Astrocyte (in vitro differentiated cells and primary cell): ENCODE measurements around the gene FXYD7. TPM values are rescaled to one million over a fixed set of nuclear protein-coding genes. Genes with fewer than 3 reads are reported as not detected.

ENCODE experiments used
- DNase-seq: peaks from one replicate; pipeline ENCODE4 v3.0.0-alpha.2; 2010; ENCODE audit warnings: low read depth
- FAIRE-seq: peaks from 2 replicates; lab custom pipeline; 2011; peaks lifted over from hg19 to GRCh38; lab: Jason Lieb, UNC
- H2AFZ ChIP-seq: 2 replicates; pipeline ENCODE4 v1.6.0; 2012; ENCODE audit warnings: low read depth, low read length, inconsistent platforms
- H3K27ac ChIP-seq: 2 replicates; pipeline ENCODE4 v1.5.1; 2011; ENCODE audit warnings: low read depth, low read length, inconsistent platforms
- H3K27me3 ChIP-seq: 2 replicates; pipeline ENCODE4 v1.6.0; 2011; ENCODE audit warnings: low read length, inconsistent platforms; ENCODE audit not compliant: insufficient read depth
- H3K36me3 ChIP-seq: 2 replicates; pipeline ENCODE4 v1.5.1; 2011; ENCODE audit warnings: low read length, inconsistent platforms; ENCODE audit not compliant: insufficient read depth
- H3K4me1 ChIP-seq: 2 replicates; pipeline ENCODE4 v1.5.1; 2011; ENCODE audit warnings: low read length, inconsistent platforms; ENCODE audit not compliant: insufficient read depth
- H3K4me2 ChIP-seq: 2 replicates; pipeline ENCODE4 v1.6.0; 2012; ENCODE audit warnings: low read length, inconsistent platforms
- H3K4me3 ChIP-seq: 2 replicates; pipeline ENCODE4 v1.5.1; 2011; ENCODE audit warnings: low read depth, mild to moderate bottlenecking, low read length, inconsistent platforms; ENCODE audit not compliant: insufficient read depth
- H3K79me2 ChIP-seq: 2 replicates; pipeline ENCODE4 v1.6.0; 2012; ENCODE audit warnings: mild to moderate bottlenecking, low read length, inconsistent platforms; ENCODE audit not compliant: insufficient read depth
- H3K9ac ChIP-seq: 2 replicates; pipeline ENCODE4 v1.6.0; 2012; ENCODE audit warnings: mild to moderate bottlenecking, low read length, inconsistent platforms
- H3K9me3 ChIP-seq: 2 replicates; pipeline ENCODE4 v1.5.1; 2012; ENCODE audit warnings: low read depth, mild to moderate bottlenecking, low read length, inconsistent platforms; ENCODE audit not compliant: insufficient read depth
- H4K20me1 ChIP-seq: 2 replicates; pipeline ENCODE4 v1.6.0; 2012; ENCODE audit warnings: low read length, inconsistent platforms; ENCODE audit not compliant: insufficient read depth
- H3K27ac Mint-ChIP-seq: one replicate; pipeline ENCODE4 v1.8.0; 2021; ENCODE audit warnings: mild to moderate bottlenecking, mixed read lengths; ENCODE audit not compliant: unreplicated experiment
- H3K27me3 Mint-ChIP-seq: one replicate; pipeline ENCODE4 v1.8.0; 2021; ENCODE audit warnings: low read depth, mixed read lengths; ENCODE audit not compliant: unreplicated experiment
- H3K36me3 Mint-ChIP-seq: one replicate; pipeline ENCODE4 v1.8.0; 2021; ENCODE audit warnings: low read depth, mixed read lengths; ENCODE audit not compliant: unreplicated experiment
- H3K4me1 Mint-ChIP-seq: one replicate; pipeline ENCODE4 v1.8.0; 2021; ENCODE audit warnings: low read depth, mixed read lengths; ENCODE audit not compliant: unreplicated experiment
- H3K4me3 Mint-ChIP-seq: one replicate; pipeline ENCODE4 v1.8.0; 2021; ENCODE audit warnings: mild to moderate bottlenecking, moderate library complexity, mixed read lengths; ENCODE audit not compliant: unreplicated experiment
- H3K9me3 Mint-ChIP-seq: one replicate; pipeline ENCODE4 v1.8.0; 2021; ENCODE audit warnings: mild to moderate bottlenecking, mixed read lengths; ENCODE audit not compliant: unreplicated experiment
- EZH2 ChIP-seq: IDR thresholded peaks from 2 replicates; pipeline ENCODE4 v1.6.1; 2012; ENCODE audit warnings: mild to moderate bottlenecking, low read length, inconsistent platforms; ENCODE audit not compliant: insufficient read depth
- total RNA-seq: library from RNA; stranded (reverse); gene quantifications from 2 replicates; pipeline ENCODE4 v1.2.1, GENCODE V29; 2021
- TF ChIP-seq, protein P1 (sequence below): IDR thresholded peaks from 2 replicates; pipeline ENCODE4 v1.5.1; 2011; ENCODE audit warnings: low read depth, mild to moderate bottlenecking, inconsistent platforms, low read length, moderate library complexity; ENCODE audit not compliant: insufficient read depth

Gene FXYD7
- total RNA-seq, 1 donor from 2014 or later: not detected

- no peak overlapping the region for H3K9ac ChIP-seq
- peaks cover 2% of the 10 kb centered on the region for H3K4me1 Mint-ChIP-seq
- no peaks in the 10 kb centered on the region for H3K36me3 ChIP-seq
- peaks cover 18% of the 10 kb centered on the region for H3K27me3 Mint-ChIP-seq
- TF ChIP-seq EZH2: no peak
- TF ChIP-seq, protein P1, sequence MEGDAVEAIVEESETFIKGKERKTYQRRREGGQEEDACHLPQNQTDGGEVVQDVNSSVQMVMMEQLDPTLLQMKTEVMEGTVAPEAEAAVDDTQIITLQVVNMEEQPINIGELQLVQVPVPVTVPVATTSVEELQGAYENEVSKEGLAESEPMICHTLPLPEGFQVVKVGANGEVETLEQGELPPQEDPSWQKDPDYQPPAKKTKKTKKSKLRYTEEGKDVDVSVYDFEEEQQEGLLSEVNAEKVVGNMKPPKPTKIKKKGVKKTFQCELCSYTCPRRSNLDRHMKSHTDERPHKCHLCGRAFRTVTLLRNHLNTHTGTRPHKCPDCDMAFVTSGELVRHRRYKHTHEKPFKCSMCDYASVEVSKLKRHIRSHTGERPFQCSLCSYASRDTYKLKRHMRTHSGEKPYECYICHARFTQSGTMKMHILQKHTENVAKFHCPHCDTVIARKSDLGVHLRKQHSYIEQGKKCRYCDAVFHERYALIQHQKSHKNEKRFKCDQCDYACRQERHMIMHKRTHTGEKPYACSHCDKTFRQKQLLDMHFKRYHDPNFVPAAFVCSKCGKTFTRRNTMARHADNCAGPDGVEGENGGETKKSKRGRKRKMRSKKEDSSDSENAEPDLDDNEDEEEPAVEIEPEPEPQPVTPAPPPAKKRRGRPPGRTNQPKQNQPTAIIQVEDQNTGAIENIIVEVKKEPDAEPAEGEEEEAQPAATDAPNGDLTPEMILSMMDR: no peak
- no peak overlapping the region for H3K4me3 ChIP-seq
- FAIRE-seq: no peak
- H2AFZ ChIP-seq: no peak overlapping the region
- H3K4me1 ChIP-seq: no peaks in the 10 kb centered on the region
- H3K27me3 ChIP-seq: peaks cover 5% of the 10 kb centered on the region
- H3K9me3 Mint-ChIP-seq: peaks cover 4% of the 10 kb centered on the region
- H3K79me2 ChIP-seq: no peaks in the 10 kb centered on the region
- no peak overlapping the region for H3K4me2 ChIP-seq
- no peak overlapping the region for H3K4me3 Mint-ChIP-seq
- no peak overlapping the region for H3K27ac Mint-ChIP-seq
- H3K9me3 ChIP-seq: no peaks in the 10 kb centered on the region
- H4K20me1 ChIP-seq: no peaks in the 10 kb centered on the region
- no peak for DNase-seq
- no peaks in the 10 kb centered on the region for H3K36me3 Mint-ChIP-seq
- no peak overlapping the region for H3K27ac ChIP-seq
Measured at GRCh38 chr19:35202722-35203688, 60.0 kb downstream of the FXYD7 start.

Other genes with a start within 250 kb of the FXYD7 start
- 3.7 and 4.0 TPM in 2 replicates for gene ZNF30, start 216.4 kb upstream of the FXYD7 start, total RNA-seq
- 5.7 and 5.9 TPM in 2 replicates for gene ZNF792, start 179.0 kb upstream of the FXYD7 start, total RNA-seq
- 64.6 and 67.4 TPM in 2 replicates for gene GRAMD1A, start 142.9 kb upstream of the FXYD7 start, total RNA-seq
- 2.1 and 3.0 TPM in 2 replicates for gene SCN1B, start 112.8 kb upstream of the FXYD7 start, total RNA-seq
- 0.31 and 0.73 TPM in 2 replicates for gene HPN, start 101.5 kb upstream of the FXYD7 start, total RNA-seq
- not detected in 2 replicates for gene FXYD3, start 27.4 kb upstream of the FXYD7 start, total RNA-seq
- 0.20 and 0.29 TPM in 2 replicates for gene LGI4, start 8.2 kb upstream of the FXYD7 start, total RNA-seq
- gene FXYD1, start 4.4 kb upstream of the FXYD7 start, total RNA-seq: 0.52 and 1.1 TPM in 2 replicates
- gene FXYD5, start 11.5 kb downstream of the FXYD7 start, total RNA-seq: 96.9 and 108 TPM in 2 replicates
- not detected in 2 replicates for gene FAM187B, start 85.5 kb downstream of the FXYD7 start, total RNA-seq
- gene LSR, start 105.7 kb downstream of the FXYD7 start, total RNA-seq: 8.4 and 18.1 TPM in 2 replicates
- 68.9 and 70.0 TPM in 2 replicates for gene USF2, start 125.7 kb downstream of the FXYD7 start, total RNA-seq
- gene HAMP, start 139.3 kb downstream of the FXYD7 start, total RNA-seq: 0.36 and 0.38 TPM in 2 replicates
- gene MAG, start 148.9 kb downstream of the FXYD7 start, total RNA-seq: not detected in 2 replicates
- not detected in 2 replicates for gene CD22, start 185.9 kb downstream of the FXYD7 start, total RNA-seq
- not detected in 2 replicates for gene FFAR1, start 204.6 kb downstream of the FXYD7 start, total RNA-seq
- not detected in 2 replicates for gene FFAR3, start 215.2 kb downstream of the FXYD7 start, total RNA-seq
- not detected in 2 replicates for gene GPR42, start 227.8 kb downstream of the FXYD7 start, total RNA-seq